ENCODE measurements around the gene TECTA. TPM values are rescaled to one million over a fixed set of nuclear protein-coding genes. Genes with fewer than 3 reads are reported as not detected.

Gene TECTA
- total RNA-seq, 1 donor = 0.72 TPM

GRCh38 chr11:121067962-121068647 is 32.9 kb upstream of the TECTA start:
- no peak overlapping the region for H3K4me2 ChIP-seq (ENCODE audit: insufficient read depth, low read length)
- H3K4me1 ChIP-seq (ENCODE audit: insufficient read depth, low read length) = no peaks in the 10 kb centered on the region
- H2AFZ ChIP-seq (ENCODE audit: low read length) = no peak overlapping the region
- H3K9me3 ChIP-seq (ENCODE audit: low read depth, low read length) = no peaks in the 10 kb centered on the region
- peaks cover 5% of the 10 kb centered on the region for H4K20me1 ChIP-seq (ENCODE audit: insufficient read depth, low read length)
- H3K27ac ChIP-seq (ENCODE audit: low read depth, low read length) = no peak overlapping the region
- no peak for DNase-seq (ENCODE audit: insufficient read length, low spot score, missing footprints)
- no peak for TF ChIP-seq CTCF (IDR thresholded peaks at IDR 0.05; ENCODE audit: extremely low read depth, low read depth, low read length)
- peaks cover 5% of the 10 kb centered on the region for H3K36me3 ChIP-seq (ENCODE audit: insufficient read depth, low read length)
- no peaks in the 10 kb centered on the region for H3K27me3 ChIP-seq (ENCODE audit: insufficient read depth, low read length)
- H3K4me3 ChIP-seq (ENCODE audit: insufficient read depth, low read length) = no peak overlapping the region
- H3K79me2 ChIP-seq (ENCODE audit: insufficient read depth, low read length) = no peaks in the 10 kb centered on the region

DNA sequence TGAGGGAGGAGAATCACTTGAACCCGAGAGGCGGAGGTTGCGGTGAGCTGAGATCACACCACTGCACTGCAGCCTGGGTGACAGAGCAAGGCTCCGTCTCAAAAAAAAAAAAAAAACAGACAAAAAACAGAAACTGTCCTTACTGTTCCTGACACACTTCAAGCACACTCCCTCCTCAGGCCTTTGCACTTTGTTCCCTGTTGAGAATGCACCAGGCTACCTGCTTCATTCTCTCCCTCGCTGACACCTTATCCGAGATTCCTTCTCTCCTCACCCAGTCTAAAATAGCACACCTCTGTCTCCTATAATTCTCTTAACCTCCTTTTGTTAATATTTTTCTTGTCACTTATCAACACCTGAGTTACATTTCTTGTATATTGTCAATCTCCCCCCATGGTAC is 32.3 kb upstream of the TECTA start:
- Histone ChIP-seq H3K79me2 (ENCODE audit: insufficient read depth, low read length) (no peaks in the 10 kb centered on the region), H3K27me3 (ENCODE audit: insufficient read depth, low read length) (no peaks in the 10 kb centered on the region), H3K27ac (ENCODE audit: low read depth, low read length) (no peak overlapping the region), H3K4me2 (ENCODE audit: insufficient read depth, low read length) (no peak overlapping the region), H3K4me3 (ENCODE audit: insufficient read depth, low read length) (no peak overlapping the region), H2AFZ (ENCODE audit: low read length) (no peak overlapping the region), H3K36me3 (ENCODE audit: insufficient read depth, low read length) (peaks cover 5% of the 10 kb centered on the region), H3K9me3 (ENCODE audit: low read depth, low read length) (no peaks in the 10 kb centered on the region), H4K20me1 (ENCODE audit: insufficient read depth, low read length) (peaks cover 5% of the 10 kb centered on the region), H3K4me1 (ENCODE audit: insufficient read depth, low read length) (no peaks in the 10 kb centered on the region)
- no peak for DNase-seq (ENCODE audit: insufficient read length, low spot score, missing footprints)
- TF ChIP-seq CTCF (IDR thresholded peaks at IDR 0.05; ENCODE audit: extremely low read depth, low read depth, low read length) = no peak

- no peak overlapping the region for H2AFZ ChIP-seq (ENCODE audit: low read length)
- no peak overlapping the region for H3K4me3 ChIP-seq (ENCODE audit: insufficient read depth, low read length)
- H3K27me3 ChIP-seq (ENCODE audit: insufficient read depth, low read length) = no peaks in the 10 kb centered on the region
- H3K4me2 ChIP-seq (ENCODE audit: insufficient read depth, low read length) = no peak overlapping the region
- H3K4me1 ChIP-seq (ENCODE audit: insufficient read depth, low read length) = no peaks in the 10 kb centered on the region
- no peak overlapping the region for H3K27ac ChIP-seq (ENCODE audit: low read depth, low read length)
- H3K36me3 ChIP-seq (ENCODE audit: insufficient read depth, low read length) = peaks cover 8% of the 10 kb centered on the region
- DNase-seq (ENCODE audit: insufficient read length, low spot score, missing footprints) = peak; percentile 68
- TF ChIP-seq CTCF (IDR thresholded peaks at IDR 0.05; ENCODE audit: extremely low read depth, low read depth, low read length) = no peak
- H3K9me3 ChIP-seq (ENCODE audit: low read depth, low read length) = no peaks in the 10 kb centered on the region
- H4K20me1 ChIP-seq (ENCODE audit: insufficient read depth, low read length) = peaks cover 5% of the 10 kb centered on the region
- H3K79me2 ChIP-seq (ENCODE audit: insufficient read depth, low read length) = no peaks in the 10 kb centered on the region
Measured at GRCh38 chr11:121070951-121071845, 29.8 kb upstream of the TECTA start.

GRCh38 chr11:121071846-121072450 is 29.1 kb upstream of the TECTA start:
- H3K4me3 ChIP-seq (ENCODE audit: insufficient read depth, low read length) = no peak overlapping the region
- no peak for TF ChIP-seq CTCF (IDR thresholded peaks at IDR 0.05; ENCODE audit: extremely low read depth, low read depth, low read length)
- H3K27me3 ChIP-seq (ENCODE audit: insufficient read depth, low read length) = no peaks in the 10 kb centered on the region
- H3K79me2 ChIP-seq (ENCODE audit: insufficient read depth, low read length) = no peaks in the 10 kb centered on the region
- no peak overlapping the region for H2AFZ ChIP-seq (ENCODE audit: low read length)
- no peak overlapping the region for H3K27ac ChIP-seq (ENCODE audit: low read depth, low read length)
- peaks cover 8% of the 10 kb centered on the region for H3K36me3 ChIP-seq (ENCODE audit: insufficient read depth, low read length)
- no peak for DNase-seq (ENCODE audit: insufficient read length, low spot score, missing footprints)
- no peaks in the 10 kb centered on the region for H3K4me1 ChIP-seq (ENCODE audit: insufficient read depth, low read length)
- H3K9me3 ChIP-seq (ENCODE audit: low read depth, low read length) = no peaks in the 10 kb centered on the region
- no peak overlapping the region for H3K4me2 ChIP-seq (ENCODE audit: insufficient read depth, low read length)
- peaks cover 5% of the 10 kb centered on the region for H4K20me1 ChIP-seq (ENCODE audit: insufficient read depth, low read length)

Data from osteoblast (primary cell).